ENCODE results near the gene CUL4A. TPM values are rescaled to one million over a fixed set of nuclear protein-coding genes. Genes with fewer than 3 reads are reported as not detected.
"Not testable (repeated sequence)": the region's sequence is repeated elsewhere in the genome, so short reads cannot be mapped to it uniquely, and the experiment has no call there.

CUL4A gene
- 86.8 TPM for total RNA-seq

GRCh38 chr13:113209336-113209758 lies at the start of gene CUL4A:
CUL4A (plus strand) TSS chr13:113209613; CDS start chr13:113209628, 15 bp downstream.
- DNase-seq (ENCODE audit: low spot score): peak; percentile 77

DNA sequence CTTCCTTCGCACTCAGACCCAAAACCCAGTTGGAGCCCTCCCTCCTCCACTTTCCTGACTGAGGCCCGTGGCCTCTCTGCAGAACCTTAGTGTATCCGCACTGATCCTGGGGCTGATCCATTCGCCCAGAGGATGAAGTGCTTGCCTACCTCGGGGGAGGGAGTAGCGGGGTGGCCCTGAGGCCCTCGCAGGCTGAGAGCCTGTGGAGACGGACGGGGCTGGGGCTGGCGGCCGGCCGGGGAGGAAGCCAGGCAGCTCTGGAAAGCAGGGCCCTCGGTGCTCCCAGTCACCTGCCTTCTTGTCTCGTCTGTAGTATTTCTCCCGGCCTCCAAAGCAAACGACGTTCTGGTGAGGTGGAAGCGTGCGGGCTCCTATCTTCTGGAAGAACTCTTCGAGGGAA lies 49.7 kb upstream of the CUL4A start:
- no peak for DNase-seq (ENCODE audit: low spot score)

DNA sequence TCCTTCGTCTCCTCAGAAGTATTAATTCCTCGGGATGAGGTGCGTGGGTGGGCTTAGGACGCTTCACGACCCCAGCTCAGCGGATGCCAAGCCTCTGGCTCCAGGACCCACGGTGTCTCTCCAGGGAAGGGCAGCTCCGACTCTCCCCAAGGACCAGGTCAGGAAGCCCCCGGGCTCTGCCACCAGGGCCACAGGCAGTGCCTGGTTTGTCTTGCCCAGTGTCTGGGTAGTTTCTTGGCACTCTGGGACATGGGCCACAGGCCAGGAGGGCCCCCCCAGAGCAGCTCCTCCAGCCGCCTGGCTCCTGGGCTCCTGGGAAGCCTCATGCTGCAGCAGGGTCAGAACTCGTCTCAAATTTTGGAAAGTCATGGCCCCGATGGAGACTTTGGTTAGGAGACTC lies 48.4 kb upstream of the CUL4A start:
- no peak for DNase-seq (ENCODE audit: low spot score)

DNA sequence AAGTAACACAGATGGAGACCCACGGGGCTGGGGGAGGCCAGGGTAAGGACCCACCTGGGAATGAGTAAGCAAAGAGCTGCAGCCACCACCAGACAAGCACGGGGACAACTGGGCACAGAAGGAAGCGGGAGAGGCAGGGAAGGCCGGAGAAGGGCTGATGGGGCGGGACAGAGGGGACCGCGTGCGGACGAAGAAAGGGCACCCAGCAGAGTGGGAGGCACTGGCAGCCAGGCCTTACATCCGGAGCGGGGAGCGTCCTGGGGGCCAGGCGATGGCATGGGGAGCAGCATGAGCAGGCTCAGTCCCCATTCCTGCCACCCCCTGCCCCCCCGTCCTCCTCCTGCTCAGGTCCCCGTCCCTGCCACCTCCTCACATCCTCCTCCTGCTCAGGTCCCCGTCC lies 48.0 kb upstream of the CUL4A start:
- DNase-seq (ENCODE audit: low spot score): no peak

DNA sequence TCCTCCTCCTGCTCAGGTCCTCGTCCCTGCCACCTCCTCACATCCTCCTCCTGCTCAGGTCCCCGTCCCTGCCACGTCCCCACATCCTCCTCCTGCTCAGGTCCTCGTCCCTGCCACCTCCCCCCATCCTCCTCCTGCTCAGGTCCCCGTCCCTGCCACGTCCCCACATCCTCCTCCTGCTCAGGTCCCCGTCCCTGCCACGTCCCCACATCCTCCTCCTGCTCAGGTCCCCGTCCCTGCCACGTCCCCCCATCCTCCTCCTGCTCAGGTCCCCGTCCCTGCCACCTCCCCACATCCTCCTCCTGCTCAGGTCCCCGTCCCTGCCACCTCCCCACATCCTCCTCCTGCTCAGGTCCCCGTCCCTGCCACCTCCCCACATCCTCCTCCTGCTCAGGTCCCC lies 47.4 kb upstream of the CUL4A start:
- not testable (repeated sequence) for DNase-seq (ENCODE audit: low spot score)

DNA sequence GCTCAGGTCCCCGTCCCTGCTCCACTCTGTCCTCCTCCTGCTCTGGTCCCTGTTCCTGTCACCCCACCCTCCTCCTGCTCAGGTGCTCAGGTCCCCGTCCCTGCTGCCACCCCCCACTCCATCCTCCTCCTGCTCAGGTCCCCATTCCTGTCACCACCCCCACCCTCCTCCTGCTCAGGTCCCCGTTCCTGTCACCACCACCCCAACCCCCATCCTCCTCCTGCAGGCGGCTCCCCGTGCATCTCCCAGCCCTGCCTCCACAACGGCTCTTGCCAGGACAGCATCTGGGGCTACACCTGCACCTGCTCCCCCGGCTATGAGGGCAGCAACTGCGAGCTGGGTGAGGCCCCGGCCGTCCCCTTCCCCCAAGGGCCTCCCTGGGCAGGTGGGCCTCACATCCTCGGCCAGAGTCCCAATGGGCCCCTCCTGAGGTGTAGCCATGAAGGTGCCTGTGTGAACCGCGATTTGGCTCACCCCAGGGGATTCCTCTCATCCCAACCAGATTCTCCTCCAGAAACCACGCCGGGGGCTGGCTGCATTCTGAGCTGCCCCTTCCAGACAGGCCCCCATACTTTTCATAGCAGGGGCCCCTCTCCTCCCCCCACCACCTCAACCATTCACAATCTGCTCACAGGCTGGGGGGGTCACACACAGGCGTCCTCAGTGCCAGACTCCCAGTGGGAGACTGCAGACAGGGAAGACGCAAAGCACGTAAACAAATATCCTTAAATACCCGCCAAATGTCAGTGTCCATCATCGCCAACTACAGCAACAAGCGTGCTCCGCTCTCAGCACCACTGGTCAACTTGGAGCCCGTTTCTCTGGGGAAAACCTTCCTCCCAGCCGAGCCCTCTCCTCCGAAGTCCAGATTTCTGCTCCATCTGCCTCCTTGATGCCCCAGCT lies 46.4 kb upstream of the CUL4A start:
- DNase-seq (ENCODE audit: low spot score): no peak

DNA sequence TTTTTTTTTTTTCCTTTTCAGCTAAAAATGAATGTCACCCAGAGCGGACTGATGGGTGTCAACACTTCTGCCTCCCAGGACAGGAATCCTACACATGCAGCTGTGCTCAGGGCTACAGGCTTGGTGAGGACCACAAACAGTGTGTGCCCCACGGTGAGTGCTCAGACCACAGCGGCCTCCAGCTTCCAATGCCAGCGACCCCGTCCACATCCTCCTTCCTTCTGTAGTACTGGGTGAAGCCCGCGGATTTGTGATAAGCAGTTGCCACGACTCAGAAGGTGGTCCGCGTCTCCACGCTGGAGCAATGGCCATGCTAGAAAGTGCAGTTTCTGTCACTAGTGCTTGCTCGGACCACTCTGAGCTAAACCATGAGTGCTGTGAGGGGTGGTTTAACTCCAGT lies 44.9 kb upstream of the CUL4A start:
- DNase-seq (ENCODE audit: low spot score): no peak

- no peak for DNase-seq (ENCODE audit: low spot score)
Observed at GRCh38 chr13:113166266-113166665, 43.1 kb upstream of the CUL4A start.

GRCh38 chr13:113166681-113167080 lies 42.7 kb upstream of the CUL4A start:
- DNase-seq (ENCODE audit: low spot score): no peak

- no peak for DNase-seq (ENCODE audit: low spot score)
Observed at GRCh38 chr13:113167155-113167554, 42.3 kb upstream of the CUL4A start.

DNA sequence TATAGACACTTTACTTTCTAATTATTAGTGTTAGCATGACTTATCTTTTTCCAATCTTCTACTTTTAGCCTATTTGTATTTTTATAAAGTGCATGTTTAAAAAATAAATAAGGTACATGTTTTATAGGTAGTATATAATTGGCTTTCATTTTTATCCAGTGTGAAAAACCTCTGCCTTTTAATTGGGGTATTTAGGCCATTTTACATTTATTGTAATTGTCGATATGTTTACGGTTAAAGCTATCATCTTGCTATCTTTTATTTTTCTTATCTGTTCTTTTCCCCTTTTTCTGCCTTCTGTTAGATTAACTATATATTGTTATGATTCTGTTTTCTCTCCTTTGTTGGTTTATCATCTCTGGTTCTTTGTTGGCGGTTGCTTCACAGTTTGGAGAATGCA lies 41.8 kb upstream of the CUL4A start:
- no peak for DNase-seq (ENCODE audit: low spot score)

GRCh38 chr13:113168211-113168610 lies 41.2 kb upstream of the CUL4A start:
- no peak for DNase-seq (ENCODE audit: low spot score)

DNA sequence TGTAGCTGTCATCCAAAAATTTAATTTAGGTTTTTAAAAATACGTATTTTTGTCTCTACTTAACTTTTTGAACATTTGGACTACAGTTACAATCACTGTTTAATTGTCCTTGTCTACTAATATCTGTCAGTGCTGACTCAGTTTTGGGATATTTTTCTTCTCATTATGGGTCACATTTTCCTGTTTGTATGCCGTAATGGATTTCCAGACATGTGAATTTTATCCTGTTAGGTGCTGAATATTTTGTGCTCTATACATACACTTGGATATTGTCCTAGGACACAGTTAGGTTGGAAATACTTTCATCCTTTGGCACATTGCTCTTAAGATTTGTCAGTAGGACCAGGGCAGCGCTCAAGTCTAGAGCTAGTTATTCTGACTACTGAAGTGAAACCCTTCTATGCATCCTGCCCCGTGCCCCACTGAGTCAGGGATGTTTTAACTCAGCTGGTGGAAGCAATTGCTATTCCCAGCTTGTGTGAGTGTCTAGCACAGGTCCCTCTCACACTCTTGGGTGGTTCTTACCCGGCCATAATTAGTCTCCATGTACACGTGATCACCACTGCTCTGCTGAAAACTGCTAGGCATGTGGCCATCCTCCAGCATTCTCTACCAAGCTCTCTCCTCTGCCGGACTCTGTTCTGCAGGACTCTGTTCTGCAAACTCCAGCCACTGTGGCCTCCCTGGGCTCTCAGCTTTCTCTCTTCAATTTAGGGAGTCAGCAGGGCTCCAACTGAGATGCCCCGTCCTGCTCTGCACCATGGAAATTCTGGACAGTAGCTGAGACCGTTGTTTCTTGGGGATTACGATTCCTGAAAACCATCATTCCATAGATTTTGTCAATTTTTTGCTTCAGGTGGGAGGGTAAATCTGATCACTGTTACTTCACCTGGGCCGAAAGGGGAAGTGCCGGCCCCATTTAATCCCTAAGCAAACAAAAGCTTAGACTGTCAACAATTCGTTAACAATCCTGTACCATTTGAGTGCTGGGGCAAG lies 39.8 kb upstream of the CUL4A start:
- DNase-seq (ENCODE audit: low spot score): no peak

DNA sequence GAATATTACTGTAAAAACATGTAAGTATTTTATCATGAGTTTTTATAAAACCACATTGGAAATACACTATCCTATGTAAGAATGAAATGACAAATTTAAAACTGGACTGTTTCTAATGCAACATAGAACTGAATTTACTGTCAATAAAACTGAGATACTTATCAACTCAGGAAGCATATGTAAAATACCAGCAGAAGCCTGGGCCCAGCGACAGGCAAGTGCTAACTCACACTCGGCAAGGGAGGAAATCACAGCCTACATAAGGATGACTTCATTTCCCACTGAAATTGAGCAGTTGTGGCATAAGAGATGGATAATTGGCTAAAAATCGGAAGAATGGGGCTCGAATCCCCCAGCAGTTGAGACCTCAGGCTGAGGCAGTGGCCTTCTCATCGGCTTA lies 38.9 kb upstream of the CUL4A start:
- no peak for DNase-seq (ENCODE audit: low spot score)

GRCh38 chr13:113171250-113172125 lies 37.9 kb upstream of the CUL4A start:
- DNase-seq (ENCODE audit: low spot score): no peak

DNA sequence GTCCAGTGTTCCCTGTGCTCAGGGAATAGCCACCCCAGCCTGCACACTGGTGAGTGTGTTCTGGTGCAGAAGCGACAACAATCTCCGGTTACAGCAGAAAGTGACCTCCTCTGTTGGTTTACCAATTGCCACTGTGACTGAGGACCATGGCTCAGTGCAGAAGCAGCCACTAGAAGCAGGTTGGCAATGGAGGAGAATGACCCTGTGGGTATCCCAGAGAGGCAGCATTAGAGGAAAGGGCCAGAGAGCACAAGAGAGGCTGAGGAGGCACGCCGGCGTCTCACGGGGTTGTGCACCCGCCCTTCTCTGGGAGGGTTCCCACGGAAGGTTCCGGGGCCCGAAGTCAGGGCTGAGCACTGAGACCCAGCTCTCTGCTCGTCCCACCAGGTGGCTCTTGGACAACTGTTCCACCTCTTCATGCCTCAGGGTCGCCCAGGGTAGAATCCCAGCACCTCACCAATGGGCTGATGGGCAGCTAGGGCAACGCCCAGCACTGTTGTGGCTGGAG lies 36.9 kb upstream of the CUL4A start:
- DNase-seq (ENCODE audit: low spot score): no peak

DNA sequence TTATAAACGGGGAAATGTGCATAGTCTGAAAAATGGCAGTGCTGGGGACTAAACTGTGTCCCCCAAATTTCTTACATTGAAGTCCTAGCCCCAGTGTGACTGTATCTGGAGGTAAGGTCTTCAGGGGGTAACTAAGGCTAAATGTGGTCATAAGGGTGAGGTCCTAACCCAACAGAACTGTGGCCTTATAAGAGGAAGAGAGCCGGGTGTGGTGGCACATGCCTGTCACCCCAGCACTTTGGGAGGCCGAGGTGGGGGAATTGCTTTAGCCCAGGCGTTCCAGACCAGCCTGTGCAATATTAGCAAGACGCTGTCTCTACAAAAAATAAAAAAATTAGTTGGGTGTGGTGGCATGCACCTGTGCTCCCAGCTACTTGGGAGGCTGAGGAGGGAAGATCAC lies 33.1 kb upstream of the CUL4A start:
- DNase-seq (ENCODE audit: low spot score): no peak

GRCh38 chr13:113176822-113177221 lies 32.6 kb upstream of the CUL4A start:
- DNase-seq (ENCODE audit: low spot score): no peak

GRCh38 chr13:113178070-113178895 lies 31.1 kb upstream of the CUL4A start:
- no peak for DNase-seq (ENCODE audit: low spot score)

DNA sequence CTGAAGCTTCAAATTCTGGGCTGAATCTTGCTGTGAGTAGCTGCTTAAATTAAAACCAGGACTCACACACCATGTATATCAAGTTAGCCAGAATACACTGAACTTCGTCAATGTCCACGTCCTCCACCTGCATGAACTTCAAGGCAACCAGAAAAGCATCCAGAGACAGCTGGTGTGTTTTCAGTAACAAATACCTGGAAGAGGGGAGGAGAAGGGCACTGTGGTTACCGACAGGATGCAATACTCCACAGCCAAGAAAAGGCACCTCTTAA lies 30.6 kb upstream of the CUL4A start:
- DNase-seq (ENCODE audit: low spot score): no peak

All from ureter (tissue), 1 donor.